BLaER1 (cell line): ENCODE results near the gene ALKBH4.
A peak's percentile ranks its signal among the peaks of the same experiment; 100 is the strongest.
"Not testable (repeated sequence)": the region's sequence is repeated elsewhere in the genome, so short reads cannot be mapped to it uniquely, and the experiment has no call there.

Experiments used
- H3K27ac ChIP-seq: shearing (Covaris generic); formaldehyde crosslinking; 2 replicates; pipeline ENCODE4 v1.8.1; 2022
- H3K27me3 ChIP-seq: shearing (Covaris generic); formaldehyde crosslinking; 2 replicates; pipeline ENCODE4 v1.8.1; 2022
- H3K36me3 ChIP-seq: shearing (Covaris generic); formaldehyde crosslinking; 2 replicates; pipeline ENCODE4 v1.8.1; 2022
- H3K4me1 ChIP-seq: shearing (Covaris generic); formaldehyde crosslinking; 2 replicates; pipeline ENCODE4 v1.8.1; 2022
- H3K4me2 ChIP-seq: shearing (Covaris generic); formaldehyde crosslinking; 2 replicates; pipeline ENCODE4 v1.8.1; 2022
- H3K4me3 ChIP-seq: shearing (Covaris generic); formaldehyde crosslinking; 2 replicates; pipeline ENCODE4 v1.8.1; 2022
- H3K9ac ChIP-seq: shearing (Covaris generic); formaldehyde crosslinking; 2 replicates; pipeline ENCODE4 v1.8.1; 2022
- H3K9me3 ChIP-seq: shearing (Covaris generic); formaldehyde crosslinking; 2 replicates; pipeline ENCODE4 v1.8.1; 2022
- H4K20me1 ChIP-seq: shearing (Covaris generic); formaldehyde crosslinking; 2 replicates; pipeline ENCODE4 v1.8.1; 2022
- Cebpa-rat ChIP-seq: shearing (Covaris generic); IDR thresholded peaks from 2 replicates; pipeline ENCODE4 v1.8.1; 2022

The ALKBH4 gene

GRCh38 chr7:102466097-102466496, 1.4 kb upstream of the ALKBH4 start:
- H3K27ac ChIP-seq = no peak overlapping the region
- H3K36me3 ChIP-seq = peaks cover 46% of the 10 kb centered on the region
- peak overlapping the region; percentile 87 for H3K4me3 ChIP-seq
- TF ChIP-seq Cebpa-rat = no peak
- H3K9ac ChIP-seq = peak overlapping the region; percentile 95
- peaks cover 29% of the 10 kb centered on the region; the same call in 1 of the 2 replicates for H4K20me1 ChIP-seq
- no peaks in the 10 kb centered on the region for H3K9me3 ChIP-seq
- H3K4me2 ChIP-seq = peak overlapping the region; percentile 92
- H3K4me1 ChIP-seq = peaks cover 68% of the 10 kb centered on the region
- H3K27me3 ChIP-seq = no peaks in the 10 kb centered on the region

DNA sequence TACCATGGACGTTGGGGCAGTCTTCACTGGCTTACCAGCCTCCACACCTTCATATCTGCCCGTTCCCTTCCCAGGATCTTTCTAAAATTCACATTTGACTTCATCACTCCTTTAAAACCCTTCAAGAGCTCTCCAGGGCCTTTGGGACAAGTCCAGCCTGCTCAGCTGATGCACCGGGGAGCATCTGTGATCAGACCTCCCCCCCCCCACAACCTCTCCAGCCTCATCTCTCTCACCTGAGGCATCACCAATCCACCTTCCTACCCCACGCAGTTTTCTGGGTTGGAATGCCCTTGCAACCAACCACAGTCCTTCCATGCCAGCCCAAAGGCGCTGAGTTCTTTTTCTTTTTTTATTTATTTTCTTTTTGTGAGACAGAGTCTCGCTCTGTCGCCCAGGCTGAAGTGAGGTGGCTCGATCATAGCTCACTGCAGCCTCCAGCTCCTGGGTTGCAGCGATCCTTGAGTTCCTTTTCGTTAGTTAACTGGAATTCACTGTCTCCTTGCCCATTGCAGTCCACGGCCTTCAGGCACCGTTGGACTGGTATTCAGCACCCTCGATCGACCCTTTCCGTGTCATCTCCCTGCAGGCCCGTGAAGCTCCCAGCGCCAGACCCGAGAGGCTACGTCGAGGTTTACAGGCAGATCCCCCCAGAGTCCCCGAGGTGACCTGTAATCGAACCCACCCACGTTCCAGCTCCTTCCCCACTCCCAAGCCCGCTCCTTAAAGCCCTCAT, 654 bp downstream of the ALKBH4 start:
- Histone ChIP-seq H3K27ac (peak overlapping the region; percentile 86), H3K4me1 (peaks cover 69% of the 10 kb centered on the region), H3K36me3 (peaks cover 42% of the 10 kb centered on the region), H4K20me1 (peaks cover 29% of the 10 kb centered on the region; the same call in 1 of the 2 replicates), H3K4me2 (peak overlapping the region; percentile 92), H3K9me3 (no peaks in the 10 kb centered on the region), H3K27me3 (no peaks in the 10 kb centered on the region), H3K4me3 (peak overlapping the region; percentile 87), H3K9ac (peak overlapping the region; percentile 95)
- no peak for TF ChIP-seq Cebpa-rat

GRCh38 chr7:102460467-102460866, 4.2 kb downstream of the ALKBH4 start:
- Histone ChIP-seq H3K27me3 (no peaks in the 10 kb centered on the region), H3K4me1 (peaks cover 46% of the 10 kb centered on the region), H3K36me3 (peaks cover 55% of the 10 kb centered on the region), H3K27ac (0 out of 2 replicates have a peak overlapping the region, but pooled peaks have one; percentile 19), H3K9me3 (no peaks in the 10 kb centered on the region), H4K20me1 (peaks cover 12% of the 10 kb centered on the region), H3K4me2 (no peak overlapping the region), H3K9ac (no peak overlapping the region), H3K4me3 (no peak overlapping the region)
- TF ChIP-seq Cebpa-rat = no peak

DNA sequence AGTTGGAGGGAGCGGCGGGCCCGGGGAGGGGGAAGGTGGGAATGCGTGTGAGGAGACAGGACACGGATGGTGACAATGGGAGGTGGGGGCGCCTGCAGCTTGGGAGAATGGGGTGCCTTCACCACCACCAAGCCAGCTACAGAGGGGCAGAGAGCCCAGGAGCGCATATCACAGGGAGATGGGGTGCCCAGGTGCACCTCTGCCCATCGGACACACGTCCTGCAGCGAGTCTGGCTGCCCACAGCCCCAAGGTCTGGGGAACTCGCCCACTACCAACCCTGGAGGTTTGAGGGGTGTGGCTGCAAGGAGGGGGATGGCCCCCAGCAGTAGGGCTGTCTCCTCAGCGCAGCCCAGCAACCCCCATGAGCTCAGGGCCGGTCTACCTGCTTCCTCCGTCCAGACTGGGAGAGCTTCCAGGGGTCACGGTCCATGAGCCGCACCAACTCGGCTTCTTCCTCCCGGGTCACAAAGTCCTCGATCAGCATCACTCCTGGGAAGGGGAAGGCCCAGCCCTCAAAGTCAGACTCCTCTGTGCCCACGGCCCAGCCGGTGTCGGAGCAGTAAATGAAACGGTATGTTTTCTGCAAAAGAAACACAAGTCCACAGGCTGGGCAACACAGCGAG, 5.3 kb downstream of the ALKBH4 start:
- H3K4me3 ChIP-seq = no peak overlapping the region

DNA sequence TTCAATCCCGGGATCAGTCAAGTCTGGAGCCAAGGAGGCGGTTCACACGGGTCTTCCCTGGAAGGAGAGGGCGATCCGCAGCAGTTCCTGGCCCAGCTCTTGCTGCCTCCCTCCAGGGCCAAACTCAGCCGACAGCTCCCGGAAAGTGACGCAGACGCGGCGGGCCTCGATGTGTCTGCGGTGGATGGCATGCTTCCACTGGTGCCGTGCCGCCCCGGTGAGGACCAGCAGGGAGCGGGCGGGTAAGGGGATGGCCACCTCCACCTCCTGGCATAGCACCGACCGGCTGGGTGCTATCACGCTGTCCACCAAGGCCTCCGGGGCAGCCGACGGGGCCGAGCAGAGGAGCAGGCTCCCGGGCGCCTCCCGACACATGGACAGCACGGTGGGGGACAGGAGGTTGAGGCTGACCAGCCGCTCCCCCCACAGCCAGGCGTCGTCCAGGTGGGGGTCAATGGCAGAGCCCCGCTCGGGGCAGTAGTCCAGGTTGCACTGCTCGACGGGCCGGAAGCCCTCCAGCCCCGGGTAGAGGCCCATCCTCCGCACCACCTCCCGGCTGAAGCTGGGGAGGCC, 7.2 kb downstream of the ALKBH4 start:
- Histone ChIP-seq H3K27ac (no peak overlapping the region), H4K20me1 (peaks cover 22% of the 10 kb centered on the region), H3K9ac (no peak overlapping the region), H3K4me3 (no peak overlapping the region), H3K4me1 (peaks cover 52% of the 10 kb centered on the region), H3K9me3 (no peaks in the 10 kb centered on the region), H3K27me3 (no peaks in the 10 kb centered on the region), H3K36me3 (peaks cover 60% of the 10 kb centered on the region), H3K4me2 (no peak overlapping the region)
- no peak for TF ChIP-seq Cebpa-rat

More for the DNA sequence above, 5.3 kb downstream of the ALKBH4 start:
- Histone ChIP-seq H3K4me2 (no peak overlapping the region), H3K9me3 (no peaks in the 10 kb centered on the region), H3K4me1 (peaks cover 54% of the 10 kb centered on the region), H4K20me1 (peaks cover 22% of the 10 kb centered on the region), H3K27ac (no peak overlapping the region), H3K36me3 (peaks cover 55% of the 10 kb centered on the region), H3K27me3 (no peaks in the 10 kb centered on the region), H3K9ac (no peak overlapping the region)
- TF ChIP-seq Cebpa-rat = no peak

GRCh38 chr7:102456327-102456726, 8.3 kb downstream of the ALKBH4 start:
- Histone ChIP-seq H3K36me3 (peaks cover 61% of the 10 kb centered on the region), H3K4me2 (peak overlapping the region; percentile 64), H3K9ac (peak overlapping the region; percentile 36; the same call in 1 of the 2 replicates), H3K27me3 (no peaks in the 10 kb centered on the region), H3K4me3 (0 out of 2 replicates have a peak overlapping the region, but pooled peaks have one; percentile 2), H3K4me1 (peaks cover 55% of the 10 kb centered on the region), H4K20me1 (peaks cover 29% of the 10 kb centered on the region), H3K27ac (0 out of 2 replicates have a peak overlapping the region, but pooled peaks have one; percentile 78), H3K9me3 (no peaks in the 10 kb centered on the region)
- TF ChIP-seq Cebpa-rat = no peak

DNA sequence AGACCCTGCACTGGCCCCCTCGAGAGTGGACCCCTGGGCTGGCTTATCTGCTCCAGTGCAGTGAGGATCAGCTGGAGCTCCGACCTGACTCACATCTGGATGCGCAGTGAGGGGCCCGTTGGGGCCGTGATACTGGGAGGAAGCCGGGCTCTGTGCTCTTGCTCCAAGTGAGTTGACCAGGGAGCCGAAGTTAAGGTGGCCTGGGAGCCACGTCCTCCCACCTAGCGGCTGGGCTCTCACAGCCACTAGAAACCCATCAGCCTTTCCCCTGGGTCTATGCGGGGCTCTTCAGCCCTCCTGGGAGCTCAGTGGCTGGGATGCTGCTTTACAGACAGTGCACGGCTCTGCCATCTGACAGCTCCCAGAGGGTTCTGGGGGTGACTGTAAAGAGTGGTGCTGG, 9.1 kb downstream of the ALKBH4 start:
- Histone ChIP-seq H3K9me3 (no peaks in the 10 kb centered on the region), H3K9ac (peak overlapping the region; percentile 36; the same call in 1 of the 2 replicates), H3K4me2 (peak overlapping the region; percentile 64), H4K20me1 (peaks cover 33% of the 10 kb centered on the region), H3K27me3 (no peaks in the 10 kb centered on the region), H3K27ac (peak overlapping the region; percentile 78), H3K4me1 (peaks cover 61% of the 10 kb centered on the region), H3K4me3 (peak overlapping the region; percentile 2; the same call in 1 of the 2 replicates), H3K36me3 (peaks cover 59% of the 10 kb centered on the region)
- TF ChIP-seq Cebpa-rat = no peak

GRCh38 chr7:102454932-102455331, 9.7 kb downstream of the ALKBH4 start:
- not testable (repeated sequence) for H3K27me3 ChIP-seq, H3K9me3 ChIP-seq
- peak overlapping the region; percentile 2; the same call in 1 of the 2 replicates for H3K4me3 ChIP-seq
- H3K9ac ChIP-seq = peak overlapping the region; percentile 36; the same call in 1 of the 2 replicates
- peak overlapping the region; percentile 64 for H3K4me2 ChIP-seq
- peaks cover 58% of the 10 kb centered on the region for H3K36me3 ChIP-seq
- H4K20me1 ChIP-seq = peaks cover 40% of the 10 kb centered on the region
- peak overlapping the region; percentile 78 for H3K27ac ChIP-seq
- H3K4me1 ChIP-seq = peaks cover 64% of the 10 kb centered on the region

DNA sequence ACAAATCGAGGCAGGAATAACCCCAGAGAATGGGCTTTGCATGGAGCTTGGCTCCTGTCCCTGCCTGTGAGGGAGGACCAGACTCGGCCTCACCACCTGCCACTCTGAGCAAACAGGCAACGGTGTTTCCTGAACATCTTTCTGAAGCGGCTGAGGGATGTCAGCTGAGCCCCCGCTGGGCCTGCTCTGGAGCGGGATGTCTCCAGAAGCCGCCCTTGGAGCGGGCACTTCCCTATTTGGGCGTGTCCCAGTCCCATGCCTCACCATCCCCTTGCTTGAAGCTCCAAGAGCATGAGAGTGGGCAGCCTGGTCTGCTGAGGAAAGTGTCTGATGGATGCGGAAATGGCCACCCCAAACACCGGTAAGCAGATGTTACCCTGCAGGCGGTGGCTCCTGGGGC, 10.2 kb downstream of the ALKBH4 start:
- no peak for TF ChIP-seq Cebpa-rat
- no peak overlapping the region; the same call in 1 of the 2 replicates for H3K4me3 ChIP-seq
- no peaks in the 10 kb centered on the region for H3K27me3 ChIP-seq
- peaks cover 58% of the 10 kb centered on the region for H3K36me3 ChIP-seq
- peak overlapping the region; percentile 78 for H3K27ac ChIP-seq
- peaks cover 68% of the 10 kb centered on the region for H3K4me1 ChIP-seq
- H4K20me1 ChIP-seq = peaks cover 41% of the 10 kb centered on the region
- peak overlapping the region; percentile 64 for H3K4me2 ChIP-seq
- peak overlapping the region; percentile 36; the same call in 1 of the 2 replicates for H3K9ac ChIP-seq
- no peaks in the 10 kb centered on the region for H3K9me3 ChIP-seq
